ENCODE results near the gene SCML2. TPM values are rescaled to one million over a fixed set of nuclear protein-coding genes. Genes with fewer than 3 reads are reported as not detected.
"Not testable (repeated sequence)": the region's sequence is repeated elsewhere in the genome, so short reads cannot be mapped to it uniquely, and the experiment has no call there.

The SCML2 gene
- total RNA-seq, 1 donor from 2014 or later = 1.8 TPM

- DNase-seq (ENCODE audit: low read depth in 2 of 2) = no peak
Measured at GRCh38 chrX:18271725-18272124, 82.8 kb downstream of the SCML2 start.

GRCh38 chrX:18271309-18271708 is 83.2 kb downstream of the SCML2 start:
- DNase-seq (ENCODE audit: low read depth in 2 of 2) = no peak

- no peak for DNase-seq (ENCODE audit: low read depth in 2 of 2)
Measured at GRCh38 chrX:18255059-18255458, 99.4 kb downstream of the SCML2 start.

GRCh38 chrX:18252644-18253359 is 101.7 kb downstream of the SCML2 start:
- peak; percentile 20 to 23 for DNase-seq (ENCODE audit: low read depth in 2 of 2)

- DNase-seq (ENCODE audit: low read depth in 2 of 2) = not testable (repeated sequence)
Measured at GRCh38 chrX:18229646-18230045, 124.8 kb downstream of the SCML2 start.

- DNase-seq (ENCODE audit: low read depth in 2 of 2) = no peak
Measured at GRCh38 chrX:18228069-18228468, 126.4 kb downstream of the SCML2 start.

GRCh38 chrX:18227458-18227857 is 127.0 kb downstream of the SCML2 start:
- no peak for DNase-seq (ENCODE audit: low read depth in 2 of 2)

- no peak for DNase-seq (ENCODE audit: low read depth in 2 of 2)
Measured at GRCh38 chrX:18220786-18221185, 133.7 kb downstream of the SCML2 start, which contains the start of gene BEND2. TSS of gene BEND2 (minus strand) at chrX:18220886. CDS start at chrX:18220750, 136 bp downstream.

- DNase-seq (ENCODE audit: low read depth in 2 of 2) = peak in 1 of 2 donors; percentile 31
Measured at GRCh38 chrX:18210470-18210869, 144.0 kb downstream of the SCML2 start.

- DNase-seq (ENCODE audit: low read depth in 2 of 2) = no peak
Measured at GRCh38 chrX:18206657-18207056, 147.8 kb downstream of the SCML2 start.

GRCh38 chrX:18203631-18204030 is 150.9 kb downstream of the SCML2 start:
- peak in 1 of 2 donors; percentile 6 for DNase-seq (ENCODE audit: low read depth in 2 of 2)

- DNase-seq (ENCODE audit: low read depth in 2 of 2) = no peak
Measured at GRCh38 chrX:18194688-18195087, 159.8 kb downstream of the SCML2 start.

Other genes with a start within 250 kb of the SCML2 start
- not detected in 2 replicates for gene BEND2, start 133.8 kb downstream of the SCML2 start, total RNA-seq
- 2.2 and 5.6 TPM in 2 replicates for gene CDKL5, start 70.9 kb upstream of the SCML2 start, total RNA-seq

Data from lung microvascular endothelial cell (primary cell).